D721Med (cell line): ENCODE results near the gene MYH6.
A peak's percentile ranks its signal among the peaks of the same experiment; 100 is the strongest.

Experiments
- DNase-seq: peaks from one replicate; pipeline ENCODE4 v3.0.0; 2011; ENCODE audit warnings: low spot score; ENCODE audit not compliant: insufficient read length
- FAIRE-seq: peaks from 2 replicates; lab custom pipeline; 2011; peaks lifted over from hg19 to GRCh38; lab: Jason Lieb, UNC
- CTCF ChIP-seq: IDR thresholded peaks from 2 replicates; pipeline ENCODE4 v1.5.1; 2012; ENCODE audit warnings: mild to moderate bottlenecking, control low read depth; ENCODE audit not compliant: insufficient read depth; ENCODE audit errors: missing control alignments

Gene MYH6

GRCh38 chr14:23358042-23358441, 50.0 kb downstream of the MYH6 start:
- FAIRE-seq (no peak), DNase-seq (peak; percentile 16)
- TF ChIP-seq CTCF, result no peak

GRCh38 chr14:23357261-23357660, 50.8 kb downstream of the MYH6 start:
- FAIRE-seq (no peak), DNase-seq (no peak)
- TF ChIP-seq CTCF, result no peak

GRCh38 chr14:23356662-23357061, 51.4 kb downstream of the MYH6 start:
- no peak for TF ChIP-seq CTCF
- peak; percentile 3 for DNase-seq
- FAIRE-seq, result no peak

GRCh38 chr14:23355871-23356435, 52.1 kb downstream of the MYH6 start:
- FAIRE-seq, result no peak
- no peak for TF ChIP-seq CTCF
- no peak for DNase-seq

GRCh38 chr14:23354990-23355389, 53.1 kb downstream of the MYH6 start:
- DNase-seq, result no peak
- FAIRE-seq, result no peak

GRCh38 chr14:23353433-23353780, 54.7 kb downstream of the MYH6 start:
- no peak for FAIRE-seq

More at GRCh38 chr14:23354990-23355389, 53.1 kb downstream of the MYH6 start:
- TF ChIP-seq CTCF, result no peak

More at GRCh38 chr14:23353433-23353780, 54.7 kb downstream of the MYH6 start:
- TF ChIP-seq CTCF, result no peak
- no peak for DNase-seq
